ENCODE results near the gene TRAPPC14.
"Not testable (repeated sequence)": the region's sequence is repeated elsewhere in the genome, so short reads cannot be mapped to it uniquely, and the experiment has no call there.

Gene TRAPPC14

DNA sequence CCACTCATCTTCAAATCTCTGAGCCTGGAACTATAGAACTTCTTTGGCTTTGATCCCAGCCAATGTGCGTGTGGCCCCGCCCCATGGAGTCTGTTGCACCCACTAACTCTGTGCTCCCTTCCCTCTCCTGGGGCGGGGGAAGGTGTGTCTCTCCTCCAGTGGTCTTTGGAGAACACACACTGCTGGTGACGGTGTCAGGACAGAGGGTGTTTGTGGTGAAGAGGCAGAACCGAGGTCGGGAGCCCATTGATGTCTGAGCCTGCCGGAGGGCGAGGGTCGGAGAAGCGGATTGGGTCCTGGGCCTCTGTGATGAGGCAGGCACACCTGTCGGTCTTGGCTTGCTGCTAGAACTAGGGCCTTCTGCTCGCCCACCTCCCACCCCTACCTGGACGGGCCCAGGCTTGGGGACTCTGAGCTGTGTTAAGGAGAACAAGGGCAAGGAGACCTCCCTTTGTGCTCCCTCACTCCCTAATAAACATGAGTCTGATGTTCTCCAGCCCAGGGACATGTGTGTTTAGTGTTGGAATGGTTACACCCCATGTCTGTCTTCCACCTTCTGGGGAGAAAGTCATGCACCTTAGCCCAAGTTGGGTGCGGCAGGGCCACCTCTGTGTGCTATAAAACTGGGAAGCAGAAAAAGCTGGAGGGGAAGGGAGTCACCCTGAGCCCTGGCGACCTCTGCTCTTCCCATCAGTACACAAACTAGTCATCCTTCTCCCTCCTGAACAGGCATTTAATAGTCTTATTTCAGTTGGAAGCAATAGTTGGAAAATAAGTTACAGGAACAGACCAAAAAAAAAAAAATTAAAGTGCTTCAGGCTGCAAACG, 4.6 kb downstream of the TRAPPC14 start:
- Histone ChIP-seq H3K4me1 (ENCODE audit: control insufficient read depth in 2 of 2, insufficient read depth in 2 of 2, low read length in 2 of 2) (peaks cover 63 to 70% of the 10 kb centered on the region in 2 donors), H3K27me3 (ENCODE audit: control insufficient read depth in 2 of 2, insufficient read depth in 2 of 2, low read length in 2 of 2) (no peaks in the 10 kb centered on the region), H3K4me3 (ENCODE audit: low read length in 2 of 2) (peak overlapping the region; percentile 48 to 54), H3K27ac (ENCODE audit: low read depth in 2 of 2, low read length in 2 of 2) (peak overlapping the region; percentile 96 to 97), H3K36me3 (ENCODE audit: control insufficient read depth in 2 of 2, insufficient read depth in 2 of 2, low read length in 2 of 2) (peaks cover 20% of the 10 kb centered on the region in 2 donors), H3K9me3 (ENCODE audit: control insufficient read depth in 2 of 2, low read length in 2 of 2) (no peaks in the 10 kb centered on the region), H3K9ac (ENCODE audit: low read depth in 1 of 2, low read length in 2 of 2) (peak overlapping the region; percentile 52 to 70)

GRCh38 chr7:100152937-100153666, 5.4 kb downstream of the TRAPPC14 start:
- peaks cover 61 to 70% of the 10 kb centered on the region in 2 donors for H3K4me1 ChIP-seq (ENCODE audit: control insufficient read depth in 2 of 2, insufficient read depth in 2 of 2, low read length in 2 of 2)
- no peak overlapping the region for H3K9ac ChIP-seq (ENCODE audit: low read depth in 1 of 2, low read length in 2 of 2)
- peaks cover 20% of the 10 kb centered on the region in 2 donors for H3K36me3 ChIP-seq (ENCODE audit: control insufficient read depth in 2 of 2, insufficient read depth in 2 of 2, low read length in 2 of 2)
- H3K27me3 ChIP-seq (ENCODE audit: control insufficient read depth in 2 of 2, insufficient read depth in 2 of 2, low read length in 2 of 2) = no peaks in the 10 kb centered on the region
- no peaks in the 10 kb centered on the region for H3K9me3 ChIP-seq (ENCODE audit: control insufficient read depth in 2 of 2, low read length in 2 of 2)
- H3K27ac ChIP-seq (ENCODE audit: low read depth in 2 of 2, low read length in 2 of 2) = peak overlapping the region; percentile 96 to 97
- peak overlapping the region in 1 of 2 donors; percentile 13 for H3K4me3 ChIP-seq (ENCODE audit: low read length in 2 of 2)

DNA sequence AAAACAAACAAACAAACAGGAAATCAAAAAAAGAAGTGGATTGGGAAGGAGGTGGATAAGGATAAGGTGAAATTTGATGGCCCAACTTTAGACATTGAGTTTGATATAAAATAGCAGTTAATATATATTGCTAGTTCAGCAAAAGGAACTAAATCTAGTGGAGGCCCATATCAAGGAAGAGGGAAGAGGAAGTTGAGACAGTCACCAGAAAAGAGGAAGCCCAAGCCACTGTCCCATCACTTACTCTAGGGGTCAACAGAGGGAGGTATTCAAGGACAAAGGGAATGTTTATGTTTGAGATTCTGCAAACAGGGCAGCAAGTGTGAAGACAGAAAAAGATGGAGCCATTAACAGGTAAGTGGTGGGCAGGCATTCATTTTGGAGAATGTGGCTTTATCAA, 6.1 kb downstream of the TRAPPC14 start:
- Histone ChIP-seq H3K36me3 (ENCODE audit: control insufficient read depth in 2 of 2, insufficient read depth in 2 of 2, low read length in 2 of 2) (peaks cover 20% of the 10 kb centered on the region in 2 donors), H3K27ac (ENCODE audit: low read depth in 2 of 2, low read length in 2 of 2) (peak overlapping the region; percentile 10 to 96), H3K9me3 (ENCODE audit: control insufficient read depth in 2 of 2, low read length in 2 of 2) (no peaks in the 10 kb centered on the region), H3K4me3 (ENCODE audit: low read length in 2 of 2) (no peak overlapping the region), H3K4me1 (ENCODE audit: control insufficient read depth in 2 of 2, insufficient read depth in 2 of 2, low read length in 2 of 2) (peaks cover 58 to 66% of the 10 kb centered on the region in 2 donors), H3K9ac (ENCODE audit: low read depth in 1 of 2, low read length in 2 of 2) (peak overlapping the region in 1 of 2 donors; percentile 17), H3K27me3 (ENCODE audit: control insufficient read depth in 2 of 2, insufficient read depth in 2 of 2, low read length in 2 of 2) (no peaks in the 10 kb centered on the region)

- Histone ChIP-seq H3K27me3 (ENCODE audit: control insufficient read depth in 2 of 2, insufficient read depth in 2 of 2, low read length in 2 of 2) (no peaks in the 10 kb centered on the region), H3K27ac (ENCODE audit: low read depth in 2 of 2, low read length in 2 of 2) (peak within 1 kb of the TSS; percentile 86 to 91), H3K36me3 (ENCODE audit: control insufficient read depth in 2 of 2, insufficient read depth in 2 of 2, low read length in 2 of 2) (peaks cover 2 to 5% of the 10 kb centered on the region in 2 donors), H3K4me1 (ENCODE audit: control insufficient read depth in 2 of 2, insufficient read depth in 2 of 2, low read length in 2 of 2) (peaks cover 22 to 30% of the 10 kb centered on the region in 2 donors), H3K4me3 (ENCODE audit: low read length in 2 of 2) (peak within 1 kb of the TSS; percentile 94 to 100), H3K9me3 (ENCODE audit: control insufficient read depth in 2 of 2, low read length in 2 of 2) (no peaks in the 10 kb centered on the region), H3K9ac (ENCODE audit: low read depth in 1 of 2, low read length in 2 of 2) (peak within 1 kb of the TSS; percentile 95 to 99)
Measured at GRCh38 chr7:100148559-100149328, 9.8 kb downstream of the TRAPPC14 start, which contains the start of gene LAMTOR4. Gene LAMTOR4, plus strand, starts transcription at chr7:100148918. Its CDS starts 55 bp downstream, at chr7:100148973.

- H3K27ac ChIP-seq (ENCODE audit: low read depth in 2 of 2, low read length in 2 of 2) = peak overlapping the region; percentile 77 to 90
- H3K4me3 ChIP-seq (ENCODE audit: low read length in 2 of 2) = peak overlapping the region; percentile 94 to 100
- no peaks in the 10 kb centered on the region for H3K9me3 ChIP-seq (ENCODE audit: control insufficient read depth in 2 of 2, low read length in 2 of 2)
- H3K9ac ChIP-seq (ENCODE audit: low read depth in 1 of 2, low read length in 2 of 2) = peak overlapping the region; percentile 77 to 99
- no peaks in the 10 kb centered on the region for H3K27me3 ChIP-seq (ENCODE audit: control insufficient read depth in 2 of 2, insufficient read depth in 2 of 2, low read length in 2 of 2)
- H3K4me1 ChIP-seq (ENCODE audit: control insufficient read depth in 2 of 2, insufficient read depth in 2 of 2, low read length in 2 of 2) = peaks cover 17 to 25% of the 10 kb centered on the region in 2 donors
- H3K36me3 ChIP-seq (ENCODE audit: control insufficient read depth in 2 of 2, insufficient read depth in 2 of 2, low read length in 2 of 2) = peaks cover 0 to 5% of the 10 kb centered on the region in 2 donors
Measured at GRCh38 chr7:100148225-100148558, 10.3 kb downstream of the TRAPPC14 start.

DNA sequence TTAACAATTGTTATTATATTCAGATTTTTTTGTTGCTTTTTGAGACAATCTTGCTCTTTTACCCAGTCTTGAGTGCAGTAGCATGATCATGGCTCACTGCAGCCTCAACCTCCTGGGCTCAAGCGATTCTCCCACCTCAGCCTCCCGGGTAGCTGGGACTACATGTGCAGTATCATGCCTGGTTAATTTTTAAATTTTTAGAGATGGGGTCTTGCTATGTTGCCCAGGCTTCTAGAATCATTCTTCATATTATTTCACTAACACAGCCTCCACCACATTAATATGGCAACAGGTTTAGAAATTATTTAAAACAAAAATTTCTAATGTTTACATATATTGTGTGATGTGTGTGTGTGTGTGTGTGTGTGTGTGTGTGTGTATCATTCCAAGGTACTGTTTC, 11.2 kb downstream of the TRAPPC14 start:
- Histone ChIP-seq H3K9ac (ENCODE audit: low read depth in 1 of 2, low read length in 2 of 2) (no peak overlapping the region), H3K4me3 (ENCODE audit: low read length in 2 of 2) (no peak overlapping the region), H3K27me3 (ENCODE audit: control insufficient read depth in 2 of 2, insufficient read depth in 2 of 2, low read length in 2 of 2) (no peaks in the 10 kb centered on the region), H3K36me3 (ENCODE audit: control insufficient read depth in 2 of 2, insufficient read depth in 2 of 2, low read length in 2 of 2) (peaks cover 0 to under 1% of the 10 kb centered on the region in 2 donors), H3K9me3 (ENCODE audit: control insufficient read depth in 2 of 2, low read length in 2 of 2) (no peaks in the 10 kb centered on the region), H3K4me1 (ENCODE audit: control insufficient read depth in 2 of 2, insufficient read depth in 2 of 2, low read length in 2 of 2) (peaks cover 19 to 20% of the 10 kb centered on the region in 2 donors), H3K27ac (ENCODE audit: low read depth in 2 of 2, low read length in 2 of 2) (no peak overlapping the region)

DNA sequence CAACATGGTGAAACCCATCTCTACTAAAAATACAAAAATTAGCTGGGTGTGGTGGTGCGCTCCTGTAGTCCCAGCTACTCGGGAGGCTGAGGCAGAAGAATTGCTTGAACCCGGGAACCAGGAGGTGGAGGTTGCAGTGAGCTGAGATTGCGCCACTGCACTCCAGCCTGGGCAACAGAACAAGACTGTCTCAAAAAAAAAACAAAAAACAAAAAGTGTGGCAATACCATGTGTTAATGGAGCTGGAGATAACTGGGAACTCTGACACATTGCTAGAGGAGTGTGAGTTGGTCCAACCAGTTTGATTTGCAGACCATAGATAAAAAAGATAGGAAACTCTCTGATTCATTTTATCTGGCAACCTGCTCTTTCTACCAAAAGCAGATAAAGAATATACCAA, 12.2 kb downstream of the TRAPPC14 start:
- not testable (repeated sequence) for H3K4me3 ChIP-seq (ENCODE audit: low read length in 2 of 2); H3K27ac ChIP-seq (ENCODE audit: low read depth in 2 of 2, low read length in 2 of 2); H3K9ac ChIP-seq (ENCODE audit: low read depth in 1 of 2, low read length in 2 of 2); H3K27me3 ChIP-seq (ENCODE audit: control insufficient read depth in 2 of 2, insufficient read depth in 2 of 2, low read length in 2 of 2); H3K36me3 ChIP-seq (ENCODE audit: control insufficient read depth in 2 of 2, insufficient read depth in 2 of 2, low read length in 2 of 2); H3K9me3 ChIP-seq (ENCODE audit: control insufficient read depth in 2 of 2, low read length in 2 of 2)
- H3K4me1 ChIP-seq (ENCODE audit: control insufficient read depth in 2 of 2, insufficient read depth in 2 of 2, low read length in 2 of 2) = peaks cover 15 to 19% of the 10 kb centered on the region in 2 donors

GRCh38 chr7:100142461-100142860, 16.1 kb downstream of the TRAPPC14 start:
- H3K4me3 ChIP-seq (ENCODE audit: low read length in 2 of 2) = no peak overlapping the region
- no peak overlapping the region for H3K9ac ChIP-seq (ENCODE audit: low read depth in 1 of 2, low read length in 2 of 2)
- no peaks in the 10 kb centered on the region for H3K36me3 ChIP-seq (ENCODE audit: control insufficient read depth in 2 of 2, insufficient read depth in 2 of 2, low read length in 2 of 2)
- no peaks in the 10 kb centered on the region for H3K27me3 ChIP-seq (ENCODE audit: control insufficient read depth in 2 of 2, insufficient read depth in 2 of 2, low read length in 2 of 2)
- peak overlapping the region; percentile 59 to 92 for H3K27ac ChIP-seq (ENCODE audit: low read depth in 2 of 2, low read length in 2 of 2)
- H3K9me3 ChIP-seq (ENCODE audit: control insufficient read depth in 2 of 2, low read length in 2 of 2) = no peaks in the 10 kb centered on the region
- H3K4me1 ChIP-seq (ENCODE audit: control insufficient read depth in 2 of 2, insufficient read depth in 2 of 2, low read length in 2 of 2) = peaks cover 15 to 18% of the 10 kb centered on the region in 2 donors

GRCh38 chr7:100141555-100141949, 17.0 kb downstream of the TRAPPC14 start:
- H3K9me3 ChIP-seq (ENCODE audit: control insufficient read depth in 2 of 2, low read length in 2 of 2) = no peaks in the 10 kb centered on the region
- no peak overlapping the region for H3K4me3 ChIP-seq (ENCODE audit: low read length in 2 of 2)
- peaks cover 15 to 18% of the 10 kb centered on the region in 2 donors for H3K4me1 ChIP-seq (ENCODE audit: control insufficient read depth in 2 of 2, insufficient read depth in 2 of 2, low read length in 2 of 2)
- H3K9ac ChIP-seq (ENCODE audit: low read depth in 1 of 2, low read length in 2 of 2) = peak overlapping the region; percentile 26 to 34
- peak overlapping the region; percentile 84 to 92 for H3K27ac ChIP-seq (ENCODE audit: low read depth in 2 of 2, low read length in 2 of 2)
- H3K36me3 ChIP-seq (ENCODE audit: control insufficient read depth in 2 of 2, insufficient read depth in 2 of 2, low read length in 2 of 2) = no peaks in the 10 kb centered on the region
- H3K27me3 ChIP-seq (ENCODE audit: control insufficient read depth in 2 of 2, insufficient read depth in 2 of 2, low read length in 2 of 2) = no peaks in the 10 kb centered on the region

All from mucosa of rectum (tissue), 2 donors.